Measurements from ENCODE around the gene RTRAF.

- no peak for TF ChIP-seq EZH2phosphoT487 (IDR thresholded peaks at IDR 0.05; ENCODE audit: borderline replicate concordance, low read depth, low read length)
- TF ChIP-seq CTCF (conservative IDR thresholded peaks at IDR 0.05; ENCODE audit: low read length) = no peak
These were observed 31.4 kb upstream of the RTRAF start for GRCh38 chr14:51957950-51958349.

Data from OCI-LY7 (cell line).